Ectodermal cell (in vitro differentiated cells): ENCODE measurements around the gene COMMD2.

Experiments
- H3K27ac ChIP-seq: 2 replicates; pipeline ENCODE4 v1.7.0; 2013; ENCODE audit warnings: mild to moderate bottlenecking, low read depth, low read length; ENCODE audit not compliant: insufficient read depth, poor library complexity, severe bottlenecking
- H3K27me3 ChIP-seq: 2 replicates; pipeline ENCODE4 v1.7.0; 2013; ENCODE audit warnings: mild to moderate bottlenecking, low read length; ENCODE audit not compliant: insufficient read depth, control insufficient read depth, poor library complexity, severe bottlenecking
- H3K36me3 ChIP-seq: one replicate; pipeline ENCODE4 v1.7.0; 2013; ENCODE audit warnings: low read length; ENCODE audit not compliant: control insufficient read depth, insufficient read depth
- H3K4me1 ChIP-seq: one replicate; pipeline ENCODE4 v1.7.0; 2013; ENCODE audit warnings: low read length; ENCODE audit not compliant: control insufficient read depth, insufficient read depth
- H3K4me3 ChIP-seq: 2 replicates; pipeline ENCODE4 v1.7.0; 2013; ENCODE audit warnings: low read depth, low read length, control low read depth; ENCODE audit not compliant: insufficient read depth
- H3K9me3 ChIP-seq: 2 replicates; pipeline ENCODE4 v1.7.0; 2013; ENCODE audit warnings: mild to moderate bottlenecking, low read length, moderate library complexity; ENCODE audit not compliant: control insufficient read depth
- WGBS, 2 experiments: methylation state at CpG; one replicate each; pipeline ENCODE4 v1.1.7; 2013; ENCODE audit warnings: missing lambda C conversion rate in 2 of 2; 5-methylcytosine and 5-hydroxymethylcytosine counted together

Gene COMMD2

GRCh38 chr3:149764302-149764701 lies 12.0 kb upstream of the COMMD2 start:
- Histone ChIP-seq H3K4me1 (no peaks in the 10 kb centered on the region), H3K4me3 (no peak overlapping the region), H3K36me3 (no peaks in the 10 kb centered on the region), H3K27me3 (peaks cover 24% of the 10 kb centered on the region), H3K9me3 (no peaks in the 10 kb centered on the region), H3K27ac (no peak overlapping the region)
- WGBS, 2 experiments: 56 to 60% methylated on average over 1 of the region's 1 CpG

DNA sequence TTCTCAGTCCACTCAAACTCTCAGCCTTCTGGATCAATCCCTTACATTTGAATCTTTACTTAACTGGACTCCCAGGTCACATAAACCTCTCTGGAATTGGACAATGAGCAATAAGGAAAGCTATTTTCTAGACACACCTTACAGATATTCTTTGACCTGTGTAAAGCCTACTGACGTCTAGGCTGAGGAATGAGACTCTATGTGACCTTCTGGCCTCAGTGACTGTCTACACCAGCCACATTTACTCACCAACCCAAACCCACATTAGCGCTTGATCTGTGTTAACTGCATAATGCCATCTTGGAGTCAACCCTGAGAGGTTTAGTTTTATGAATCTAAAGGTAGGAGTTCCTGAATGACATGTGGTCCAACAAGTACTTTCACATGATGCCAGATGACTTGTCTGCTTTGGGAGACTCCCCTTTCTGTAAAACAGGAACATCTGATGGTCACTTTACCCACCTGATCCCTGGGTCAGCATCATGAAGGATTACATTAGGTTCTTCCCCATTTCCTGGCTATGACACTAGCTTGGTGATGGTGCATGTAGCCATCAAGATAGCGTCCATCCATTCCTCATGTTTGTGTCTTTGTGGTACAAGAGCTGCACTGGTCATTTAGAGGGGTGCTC lies 11.4 kb upstream of the COMMD2 start:
- H3K27ac ChIP-seq: no peak overlapping the region
- no peaks in the 10 kb centered on the region for H3K9me3 ChIP-seq
- no peaks in the 10 kb centered on the region for H3K4me1 ChIP-seq
- no peaks in the 10 kb centered on the region for H3K36me3 ChIP-seq
- WGBS, 2 experiments: 85 to 92% methylated on average over 3 of the region's 3 CpGs
- H3K4me3 ChIP-seq: no peak overlapping the region
- peaks cover 24% of the 10 kb centered on the region for H3K27me3 ChIP-seq

GRCh38 chr3:149753717-149754116 lies 1.4 kb upstream of the COMMD2 start:
- H3K4me3 ChIP-seq: no peak overlapping the region
- H3K36me3 ChIP-seq: peaks cover 3% of the 10 kb centered on the region
- H3K9me3 ChIP-seq: no peaks in the 10 kb centered on the region
- H3K4me1 ChIP-seq: peaks cover 7% of the 10 kb centered on the region
- no peaks in the 10 kb centered on the region for H3K27me3 ChIP-seq
- no peak overlapping the region for H3K27ac ChIP-seq

GRCh38 chr3:149752788-149753136 lies 473 bp upstream of the COMMD2 start:
- Histone ChIP-seq H3K27ac (no peak overlapping the region), H3K27me3 (no peaks in the 10 kb centered on the region), H3K9me3 (no peaks in the 10 kb centered on the region), H3K4me1 (peaks cover 7% of the 10 kb centered on the region), H3K36me3 (peaks cover 8% of the 10 kb centered on the region), H3K4me3 (peak overlapping the region; percentile 87)

DNA sequence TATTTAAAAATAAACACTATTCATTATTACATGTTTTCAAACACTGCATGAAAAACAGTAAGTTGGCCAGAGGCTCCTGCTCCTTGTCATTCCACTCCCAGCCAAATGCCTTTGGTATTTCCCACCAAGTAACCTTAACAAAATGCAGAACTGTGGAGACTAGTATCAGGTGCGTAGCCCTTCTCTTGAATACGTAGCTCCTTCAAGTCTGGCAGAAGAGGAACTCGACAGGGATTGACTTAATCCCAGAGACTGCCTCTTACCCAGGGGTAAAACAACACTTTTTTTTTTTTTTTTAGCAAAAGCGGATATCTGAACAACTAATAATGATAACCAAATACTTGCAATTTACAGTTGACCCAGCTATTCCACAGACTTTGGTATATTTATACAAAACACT lies 738 bp downstream of the COMMD2 start:
- H3K4me3 ChIP-seq: peak overlapping the region; percentile 87
- WGBS, 2 experiments: 30 to 35% methylated on average over 4 of the region's 4 CpGs
- no peaks in the 10 kb centered on the region for H3K9me3 ChIP-seq
- no peaks in the 10 kb centered on the region for H3K27me3 ChIP-seq
- H3K27ac ChIP-seq: no peak overlapping the region
- H3K4me1 ChIP-seq: peaks cover 7% of the 10 kb centered on the region
- peaks cover 12% of the 10 kb centered on the region for H3K36me3 ChIP-seq

- Histone ChIP-seq H3K9me3 (no peaks in the 10 kb centered on the region), H3K27me3 (no peaks in the 10 kb centered on the region), H3K36me3 (peaks cover 12% of the 10 kb centered on the region), H3K27ac (no peak overlapping the region), H3K4me3 (no peak overlapping the region), H3K4me1 (no peaks in the 10 kb centered on the region)
- WGBS, 2 experiments: 91 to 96% methylated on average over 3 of the region's 3 CpGs
Observed at GRCh38 chr3:149744606-149745005, 7.7 kb downstream of the COMMD2 start.

- no peak overlapping the region for H3K4me3 ChIP-seq
- H3K36me3 ChIP-seq: peaks cover 12% of the 10 kb centered on the region
- H3K9me3 ChIP-seq: no peaks in the 10 kb centered on the region
- no peaks in the 10 kb centered on the region for H3K27me3 ChIP-seq
- H3K27ac ChIP-seq: no peak overlapping the region
- H3K4me1 ChIP-seq: no peaks in the 10 kb centered on the region
Observed at GRCh38 chr3:149744151-149744550, 8.1 kb downstream of the COMMD2 start.

DNA sequence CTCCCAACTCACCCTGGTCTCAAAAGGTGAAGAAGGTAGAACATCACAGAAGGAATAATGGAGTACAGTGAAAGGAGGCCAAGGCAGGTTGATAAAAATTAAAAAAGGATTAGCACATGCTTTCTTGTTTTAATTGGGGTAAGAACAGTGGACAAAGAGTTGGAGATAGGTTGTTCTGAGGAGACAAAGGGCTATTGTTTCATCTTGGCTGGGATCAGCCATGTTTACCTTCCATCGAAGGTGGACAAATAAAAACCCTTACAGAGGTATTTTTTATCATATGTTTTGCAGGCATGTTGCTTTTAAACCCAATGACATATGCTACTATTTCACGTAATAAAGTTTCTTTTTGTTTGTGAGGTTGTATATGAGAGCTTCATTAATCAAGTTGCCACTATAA lies 12.9 kb downstream of the COMMD2 start:
- H3K4me1 ChIP-seq: no peaks in the 10 kb centered on the region
- WGBS, 2 experiments: 95 to 100% methylated on average over 1 to 2 of the region's 2 CpGs
- no peak overlapping the region for H3K4me3 ChIP-seq
- H3K27ac ChIP-seq: no peak overlapping the region
- no peaks in the 10 kb centered on the region for H3K9me3 ChIP-seq
- peaks cover 3% of the 10 kb centered on the region for H3K36me3 ChIP-seq
- H3K27me3 ChIP-seq: no peaks in the 10 kb centered on the region

DNA sequence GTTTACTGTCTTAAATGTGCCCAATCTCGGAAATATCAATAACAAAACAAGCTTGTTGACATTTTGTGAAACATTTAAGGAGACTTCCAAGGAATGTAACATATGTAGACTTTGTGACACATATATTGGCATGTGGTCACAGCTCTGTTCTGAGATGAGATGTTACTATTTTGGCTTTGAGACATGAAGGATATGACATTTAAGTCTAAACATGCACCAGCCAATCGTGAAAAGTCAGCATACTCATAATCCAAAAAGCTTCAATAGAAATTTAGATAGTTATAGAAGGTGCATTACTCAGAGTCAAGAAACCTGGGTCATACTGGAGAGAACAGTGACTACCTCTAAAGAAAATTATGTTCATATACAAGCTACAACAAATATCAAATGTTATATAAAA lies 13.4 kb downstream of the COMMD2 start:
- WGBS, 2 experiments: 80 to 100% methylated on average over 1 to 2 of the region's 2 CpGs
- no peaks in the 10 kb centered on the region for H3K4me1 ChIP-seq
- H3K9me3 ChIP-seq: no peaks in the 10 kb centered on the region
- H3K4me3 ChIP-seq: no peak overlapping the region
- H3K36me3 ChIP-seq: peaks cover 3% of the 10 kb centered on the region
- no peaks in the 10 kb centered on the region for H3K27me3 ChIP-seq
- H3K27ac ChIP-seq: no peak overlapping the region

- H3K9me3 ChIP-seq: no peaks in the 10 kb centered on the region
- peaks cover 3% of the 10 kb centered on the region for H3K36me3 ChIP-seq
- H3K4me3 ChIP-seq: no peak overlapping the region
- no peaks in the 10 kb centered on the region for H3K4me1 ChIP-seq
- H3K27me3 ChIP-seq: no peaks in the 10 kb centered on the region
- H3K27ac ChIP-seq: no peak overlapping the region
Observed at GRCh38 chr3:149736953-149737205, 15.4 kb downstream of the COMMD2 start.

DNA sequence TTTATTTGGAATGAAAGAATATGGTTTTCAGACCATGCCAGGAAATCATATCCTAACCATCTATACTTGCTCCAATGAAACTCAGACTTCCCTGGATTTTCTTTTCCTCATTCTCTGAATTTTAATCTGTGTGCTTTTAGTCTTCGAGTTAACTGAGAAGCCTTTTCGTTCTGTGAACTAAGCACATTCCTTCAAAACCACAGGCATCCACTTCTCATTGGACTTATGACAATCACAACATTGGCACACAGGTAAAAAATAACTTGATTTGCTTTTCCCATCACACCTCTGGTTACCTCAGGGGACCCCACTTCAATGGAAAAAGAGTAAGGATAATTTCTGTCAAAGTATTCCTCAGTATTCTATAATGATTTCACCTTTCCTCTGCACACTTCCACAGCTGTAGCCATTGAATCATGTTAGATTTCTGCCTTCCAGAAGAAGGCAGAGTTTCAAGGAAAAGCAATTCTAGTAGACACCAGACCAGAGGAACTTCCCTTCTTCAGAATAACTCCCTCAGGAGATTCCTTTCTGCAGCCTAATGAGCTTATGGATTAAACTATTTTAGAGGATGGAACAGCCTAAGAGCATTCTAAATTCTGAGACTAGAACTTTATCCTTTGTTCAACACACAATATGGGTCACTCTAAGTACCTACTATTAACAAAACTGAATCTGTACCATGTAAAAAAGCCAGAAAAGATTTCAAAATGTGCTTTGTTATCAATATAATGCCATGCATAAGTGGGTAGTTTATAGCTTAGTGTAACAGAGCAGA lies 15.9 kb downstream of the COMMD2 start:
- Histone ChIP-seq H3K4me1 (no peaks in the 10 kb centered on the region), H3K27me3 (no peaks in the 10 kb centered on the region), H3K36me3 (peaks cover 3% of the 10 kb centered on the region), H3K27ac (no peak overlapping the region), H3K4me3 (no peak overlapping the region), H3K9me3 (no peaks in the 10 kb centered on the region)
- 94% methylated on average over 2 of the region's 2 CpGs for WGBS, 2 experiments
